GM21529 (cell line): ENCODE data around the gene TTYH2.

Experiments used
- ATAC-seq: cut with Tn5 transposase; IDR thresholded peaks from one replicate; pipeline ENCODE4 v1.9.1; 2021; ENCODE audit not compliant: unreplicated experiment

Gene TTYH2

GRCh38 chr17:74233937-74234336 lies 20.6 kb downstream of the TTYH2 start:
- no peak for ATAC-seq

DNA sequence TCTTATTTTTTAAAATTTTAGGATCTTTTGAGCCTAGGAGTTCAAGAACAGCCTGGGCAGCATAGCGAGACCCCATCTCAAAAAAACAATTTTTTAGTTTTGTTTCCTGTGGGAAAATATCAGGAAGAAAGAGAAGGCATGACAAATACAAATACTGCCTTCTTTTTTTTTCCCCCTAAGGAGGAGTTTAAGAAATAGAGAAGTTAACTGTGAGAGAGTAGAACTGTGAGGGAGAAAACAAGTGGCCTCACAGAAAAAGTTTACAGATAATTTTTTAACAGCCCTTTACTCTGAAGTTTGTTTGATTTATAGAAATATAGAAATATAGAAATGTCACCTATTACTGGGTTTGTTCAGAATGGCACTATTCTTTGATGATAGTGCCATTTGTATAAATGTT lies 21.1 kb downstream of the TTYH2 start:
- no peak for ATAC-seq

DNA sequence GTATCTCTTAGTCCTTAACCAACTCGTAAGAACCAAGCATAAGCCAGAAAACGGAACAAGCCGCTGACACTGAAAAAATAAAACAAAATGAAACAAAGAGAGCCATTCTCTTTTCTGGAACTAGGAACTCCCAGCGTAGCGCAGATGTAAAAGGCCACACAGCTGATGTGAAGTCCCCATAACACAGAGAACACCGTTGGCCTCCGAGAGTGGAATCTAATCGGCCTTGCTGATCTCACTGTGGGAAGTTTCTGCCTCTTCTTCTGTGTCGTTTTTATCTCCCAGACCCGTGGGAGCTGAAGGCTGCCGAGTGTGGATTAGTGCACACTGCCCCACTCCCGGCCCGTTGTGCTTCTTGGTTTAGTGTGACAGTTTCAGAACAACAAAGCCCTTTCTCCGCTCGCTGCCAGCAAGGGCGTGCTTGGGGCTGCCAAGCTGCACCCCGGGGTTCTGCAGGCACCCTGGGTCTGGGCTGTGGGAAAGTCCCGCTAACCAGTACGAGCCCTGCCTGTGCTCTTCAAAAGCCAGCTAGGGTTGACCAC lies 21.7 kb downstream of the TTYH2 start:
- no peak for ATAC-seq

- ATAC-seq: no peak
Observed at GRCh38 chr17:74235911-74236371, 22.6 kb downstream of the TTYH2 start.

- ATAC-seq: no peak
Observed at GRCh38 chr17:74237321-74237720, 23.9 kb downstream of the TTYH2 start.

DNA sequence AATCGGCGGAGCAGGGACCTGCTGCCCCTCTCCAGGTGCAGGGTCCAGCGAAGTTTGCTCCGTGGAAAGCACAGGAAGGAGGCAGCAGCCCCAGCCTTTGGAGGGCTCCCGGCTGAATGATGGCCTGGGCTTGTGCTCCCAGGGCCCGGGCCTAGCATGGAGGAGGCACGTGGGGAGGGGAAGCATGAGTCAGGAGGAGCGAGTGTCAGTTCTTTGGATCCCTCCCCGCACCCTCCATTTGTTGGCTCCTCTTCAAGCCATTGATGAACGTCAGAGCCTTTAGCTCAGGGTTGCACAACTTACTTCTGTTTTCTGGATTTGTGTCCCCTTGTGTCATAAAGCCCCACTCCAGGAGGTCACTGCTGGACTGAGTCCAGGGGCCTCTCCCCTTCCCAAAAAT lies 25.8 kb downstream of the TTYH2 start:
- no peak for ATAC-seq

GRCh38 chr17:74240618-74241205 lies 27.3 kb downstream of the TTYH2 start:
- no peak for ATAC-seq

GRCh38 chr17:74241431-74241830 lies 28.1 kb downstream of the TTYH2 start:
- ATAC-seq: no peak

GRCh38 chr17:74241847-74242246 lies 28.5 kb downstream of the TTYH2 start:
- ATAC-seq: no peak

DNA sequence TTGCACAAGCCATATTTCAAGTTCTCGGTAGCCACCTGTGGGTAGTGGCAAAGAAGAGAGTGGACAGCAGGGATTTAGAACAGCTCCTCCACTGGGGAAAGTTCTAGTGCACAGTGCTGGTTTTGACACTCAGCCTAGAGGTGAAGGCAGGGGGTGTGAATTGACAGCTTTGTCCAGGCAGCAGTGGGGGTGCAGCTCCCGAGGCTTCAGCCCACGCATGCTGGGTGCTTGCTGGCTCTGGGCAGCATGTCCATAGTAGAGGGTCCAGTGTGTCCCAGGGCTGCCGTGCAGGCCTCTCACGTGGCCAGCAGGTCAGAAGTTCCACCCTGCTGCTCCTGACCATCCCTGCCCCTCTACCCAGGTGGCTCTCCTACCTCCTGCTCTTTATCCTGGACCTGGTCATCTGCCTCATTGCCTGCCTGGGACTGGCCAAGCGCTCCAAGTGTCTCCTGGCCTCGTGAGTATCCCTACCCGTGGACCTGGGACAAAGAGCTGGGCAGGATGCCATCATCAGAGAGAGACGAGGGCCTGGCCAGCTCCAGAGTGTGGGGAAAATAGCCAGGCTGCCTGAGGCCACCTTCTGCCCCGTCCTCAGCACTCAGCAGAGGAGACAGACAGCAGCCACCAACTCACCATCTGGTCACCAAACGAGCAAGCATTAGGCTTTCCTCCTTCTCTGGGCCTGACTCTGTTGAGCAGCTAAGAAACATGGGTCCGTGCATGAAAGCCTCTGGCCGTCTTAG lies 29.8 kb downstream of the TTYH2 start:
- no peak for ATAC-seq

- ATAC-seq: no peak
Observed at GRCh38 chr17:74244128-74244527, 30.8 kb downstream of the TTYH2 start.

DNA sequence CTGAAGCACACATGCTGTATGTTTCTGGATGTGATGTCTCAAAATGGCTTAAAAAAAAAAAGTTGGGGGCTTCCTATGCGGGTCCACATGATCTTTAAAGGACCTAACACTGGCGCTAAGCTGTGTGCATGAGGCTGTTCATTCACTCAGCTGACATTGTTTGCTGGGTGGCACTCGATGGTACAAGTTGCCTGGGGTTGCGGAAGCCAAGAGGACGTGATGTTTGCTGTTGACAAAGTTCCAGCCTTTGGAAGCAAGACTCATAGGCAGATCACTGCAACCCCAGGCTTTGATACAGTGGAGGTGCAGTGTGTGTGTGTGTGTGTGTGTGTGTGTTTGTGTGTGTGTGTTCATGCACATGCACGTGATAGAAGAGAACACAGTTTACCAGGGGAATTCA lies 31.2 kb downstream of the TTYH2 start:
- no peak for ATAC-seq

DNA sequence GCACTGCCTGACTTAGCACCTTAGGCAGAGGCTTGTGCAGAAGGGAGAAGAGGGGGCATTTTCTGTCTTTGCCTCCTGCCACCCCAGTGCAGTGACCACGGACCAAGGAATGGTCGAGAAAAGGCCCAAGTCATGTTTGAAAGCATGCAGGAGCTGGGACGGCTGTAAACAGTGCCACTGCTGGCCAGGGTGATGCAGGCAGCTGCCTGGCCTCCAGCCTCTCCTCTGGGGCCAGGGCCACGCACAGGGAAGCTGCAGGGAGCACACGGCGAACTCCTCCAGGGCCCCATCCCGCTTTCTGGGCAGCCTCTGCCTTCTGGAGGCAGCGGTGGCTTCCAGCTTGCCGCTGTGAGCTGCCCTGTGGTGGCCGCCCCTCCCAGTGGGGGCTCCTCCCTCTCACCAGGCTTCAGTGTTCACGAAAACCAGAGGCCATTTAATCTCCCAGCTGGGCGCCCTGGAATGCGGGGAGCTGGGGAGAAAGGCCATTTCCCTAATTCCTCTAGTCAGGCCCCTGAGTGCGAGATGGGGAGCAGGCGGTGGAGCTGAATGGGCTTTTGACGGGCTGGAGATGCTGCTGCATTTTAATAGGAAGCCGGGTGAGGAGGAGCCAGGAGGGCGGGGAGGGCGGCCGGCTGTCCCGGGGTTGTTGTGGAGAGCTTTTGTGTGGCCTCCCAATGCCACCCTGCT lies 31.9 kb downstream of the TTYH2 start:
- ATAC-seq: no peak

- no peak for ATAC-seq
Observed at GRCh38 chr17:74245871-74246270, 32.5 kb downstream of the TTYH2 start.

DNA sequence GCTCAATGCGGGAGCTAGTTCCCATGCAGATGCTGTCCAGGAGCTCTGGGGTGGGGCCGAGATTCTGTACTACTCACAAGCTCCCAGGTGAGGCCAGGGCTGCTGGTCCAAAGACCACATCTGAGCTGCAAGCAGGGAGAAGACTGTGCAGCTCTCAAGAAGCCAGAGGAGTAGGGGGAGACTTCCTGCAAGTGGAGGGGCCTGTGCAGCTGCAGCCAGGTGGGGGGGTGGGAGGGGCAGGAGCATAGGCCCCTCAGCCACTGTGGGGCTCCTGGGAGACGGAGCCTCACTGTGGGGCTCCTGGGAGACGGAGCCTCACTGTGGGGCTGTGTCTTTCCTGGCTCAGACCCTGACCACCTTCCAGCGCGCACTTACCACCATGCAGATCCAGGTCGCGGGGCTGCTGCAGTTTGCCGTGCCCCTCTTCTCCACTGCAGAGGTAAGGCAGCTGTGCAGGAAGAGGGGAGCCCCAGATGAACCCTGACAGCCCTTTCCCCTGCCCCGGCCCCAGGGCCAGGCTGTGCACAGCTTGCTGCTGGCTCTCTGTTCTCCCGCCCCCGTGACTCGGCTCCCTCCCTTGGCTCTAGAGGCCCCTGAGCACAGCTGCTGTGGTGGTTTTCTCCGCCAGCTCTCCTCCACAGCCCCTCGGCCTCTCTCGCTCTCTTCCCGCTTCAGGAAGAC lies 36.4 kb downstream of the TTYH2 start:
- no peak for ATAC-seq

GRCh38 chr17:74250324-74250995 lies 37.1 kb downstream of the TTYH2 start:
- ATAC-seq: no peak

GRCh38 chr17:74251051-74251450 lies 37.7 kb downstream of the TTYH2 start:
- ATAC-seq: no peak

GRCh38 chr17:74251569-74251968 lies 38.2 kb downstream of the TTYH2 start:
- ATAC-seq: no peak

GRCh38 chr17:74252211-74252610 lies 38.8 kb downstream of the TTYH2 start:
- no peak for ATAC-seq

- no peak for ATAC-seq
Observed at GRCh38 chr17:74253036-74253435, 39.7 kb downstream of the TTYH2 start.

- ATAC-seq: no peak
Observed at GRCh38 chr17:74257311-74257710, 43.9 kb downstream of the TTYH2 start.
